Choroid plexus epithelial cell (primary cell): ENCODE results near the gene HTT.

Experiments
- DNase-seq: peaks from one replicate; pipeline ENCODE4 v3.0.0-alpha.2; 2010; ENCODE audit warnings: low read depth
- H3K4me3 ChIP-seq: 2 replicates; pipeline ENCODE4 v1.5.1; 2011; ENCODE audit warnings: low read depth, mild to moderate bottlenecking, control low read depth, low read length, moderate library complexity
- TF ChIP-seq, protein P1 (sequence below): conservative IDR thresholded peaks from 2 replicates; pipeline ENCODE4 v1.5.1; 2011; ENCODE audit warnings: low read depth, mild to moderate bottlenecking, control low read depth, inconsistent platforms, low read length, moderate library complexity

HTT gene

DNA sequence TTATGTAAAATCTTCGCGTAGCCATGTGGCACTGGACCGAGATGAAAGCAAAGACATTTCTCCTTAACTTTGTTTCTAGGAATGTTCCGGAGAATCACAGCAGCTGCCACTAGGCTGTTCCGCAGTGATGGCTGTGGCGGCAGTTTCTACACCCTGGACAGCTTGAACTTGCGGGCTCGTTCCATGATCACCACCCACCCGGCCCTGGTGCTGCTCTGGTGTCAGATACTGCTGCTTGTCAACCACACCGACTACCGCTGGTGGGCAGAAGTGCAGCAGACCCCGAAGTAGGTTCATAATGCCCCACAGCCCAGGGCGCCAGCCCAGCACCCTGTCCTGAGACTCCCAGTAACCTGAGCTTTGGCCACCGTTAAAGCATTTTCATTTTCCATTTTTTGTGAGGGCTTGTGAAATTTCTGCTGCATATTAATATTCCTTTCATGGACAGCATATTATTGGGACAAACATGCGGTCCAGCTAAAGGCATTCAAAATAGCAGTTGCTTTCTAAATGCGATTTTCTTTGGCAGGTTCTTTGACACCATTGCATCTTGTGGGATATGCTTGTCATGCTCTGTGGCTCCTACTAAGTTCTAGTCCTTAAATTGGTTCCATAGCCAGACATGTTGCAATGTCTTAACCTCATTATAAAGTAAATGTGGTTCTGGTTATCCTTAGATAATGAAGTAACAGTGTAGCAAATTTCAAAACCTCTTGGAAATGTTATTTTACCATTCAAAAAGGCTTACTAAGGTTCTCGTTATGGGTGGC, 125.4 kb downstream of the HTT start:
- TF ChIP-seq, protein P1, sequence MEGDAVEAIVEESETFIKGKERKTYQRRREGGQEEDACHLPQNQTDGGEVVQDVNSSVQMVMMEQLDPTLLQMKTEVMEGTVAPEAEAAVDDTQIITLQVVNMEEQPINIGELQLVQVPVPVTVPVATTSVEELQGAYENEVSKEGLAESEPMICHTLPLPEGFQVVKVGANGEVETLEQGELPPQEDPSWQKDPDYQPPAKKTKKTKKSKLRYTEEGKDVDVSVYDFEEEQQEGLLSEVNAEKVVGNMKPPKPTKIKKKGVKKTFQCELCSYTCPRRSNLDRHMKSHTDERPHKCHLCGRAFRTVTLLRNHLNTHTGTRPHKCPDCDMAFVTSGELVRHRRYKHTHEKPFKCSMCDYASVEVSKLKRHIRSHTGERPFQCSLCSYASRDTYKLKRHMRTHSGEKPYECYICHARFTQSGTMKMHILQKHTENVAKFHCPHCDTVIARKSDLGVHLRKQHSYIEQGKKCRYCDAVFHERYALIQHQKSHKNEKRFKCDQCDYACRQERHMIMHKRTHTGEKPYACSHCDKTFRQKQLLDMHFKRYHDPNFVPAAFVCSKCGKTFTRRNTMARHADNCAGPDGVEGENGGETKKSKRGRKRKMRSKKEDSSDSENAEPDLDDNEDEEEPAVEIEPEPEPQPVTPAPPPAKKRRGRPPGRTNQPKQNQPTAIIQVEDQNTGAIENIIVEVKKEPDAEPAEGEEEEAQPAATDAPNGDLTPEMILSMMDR = no peak
- no peak overlapping the region for H3K4me3 ChIP-seq
- DNase-seq = no peak

DNA sequence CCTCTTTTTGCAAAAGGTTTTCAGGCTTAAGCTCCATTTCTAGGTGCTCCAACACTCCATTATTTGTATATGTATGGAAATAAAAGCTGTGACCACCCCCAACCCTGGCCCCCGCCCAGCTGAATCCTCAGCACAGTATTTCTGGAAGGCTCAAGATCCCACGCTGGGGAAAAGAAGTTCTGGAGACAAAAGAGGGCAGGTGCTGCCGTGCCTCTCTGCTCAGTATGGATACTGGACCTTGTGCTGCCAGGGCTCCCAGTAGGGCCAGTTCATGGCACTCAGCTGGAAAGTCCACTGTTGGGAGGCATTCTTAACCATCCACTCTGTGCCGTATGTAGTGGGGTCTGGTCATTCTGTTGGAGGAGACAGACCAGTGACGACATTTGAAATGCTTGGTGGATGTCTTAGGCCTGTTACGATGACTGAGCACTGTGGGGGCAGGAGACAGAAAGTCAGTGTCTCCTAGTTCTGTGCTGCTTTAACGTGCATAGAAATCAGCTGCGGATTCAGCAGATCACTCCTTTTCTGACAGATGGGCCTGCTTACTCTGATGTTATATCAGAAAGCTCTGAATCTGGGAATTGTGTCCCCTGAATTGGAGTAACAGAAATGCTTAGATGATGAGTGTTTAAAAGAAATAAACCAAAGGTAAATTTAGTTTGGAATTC, 126.1 kb downstream of the HTT start:
- no peak overlapping the region for H3K4me3 ChIP-seq
- DNase-seq = no peak
- TF ChIP-seq, protein P1 = no peak

DNA sequence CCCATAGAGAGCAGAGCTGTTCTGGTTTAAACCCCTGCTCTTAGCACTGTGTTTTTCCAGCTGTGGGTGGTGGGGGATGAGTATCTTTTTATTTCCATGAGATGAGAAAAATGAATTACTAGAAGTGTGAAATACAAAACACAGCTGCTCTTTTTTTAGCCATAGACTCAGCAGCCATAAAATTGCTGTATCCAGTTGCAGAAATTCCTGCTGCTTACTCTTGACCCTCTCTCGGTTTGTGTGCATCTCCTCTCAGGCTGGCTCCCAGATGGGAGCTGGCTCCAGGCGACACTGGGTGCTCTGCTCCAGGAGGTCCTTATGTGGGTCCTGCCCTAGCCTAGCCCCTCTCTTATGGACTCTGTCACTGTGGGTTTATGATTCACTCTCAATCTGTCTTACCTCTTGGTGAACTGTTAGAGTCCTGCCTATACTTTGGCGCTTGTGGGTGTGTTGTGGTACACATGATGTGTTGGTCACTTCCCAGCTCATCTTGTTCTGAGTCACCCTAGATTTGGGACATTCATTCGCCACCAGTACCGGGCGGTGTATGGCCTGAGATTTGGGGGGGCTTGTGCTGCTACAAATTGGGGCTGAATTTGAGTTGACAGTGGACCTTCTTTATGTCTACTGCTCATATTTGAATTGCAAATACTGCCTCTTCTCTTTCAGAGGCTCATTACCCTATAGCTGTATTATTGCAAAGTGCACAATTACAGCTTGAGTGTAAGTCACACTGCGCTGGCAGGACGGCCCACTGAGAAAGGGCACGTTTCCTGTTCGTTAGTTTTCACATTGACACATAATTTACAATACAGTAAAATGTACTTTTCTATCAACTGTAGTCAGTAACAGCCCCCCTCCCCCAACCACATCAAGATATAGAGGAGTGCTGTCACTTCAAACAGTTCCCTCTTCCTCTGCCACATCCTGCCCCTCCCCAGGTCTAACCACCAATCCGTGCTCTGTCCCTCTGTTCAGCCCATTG, 127.5 kb downstream of the HTT start:
- no peak overlapping the region for H3K4me3 ChIP-seq
- TF ChIP-seq, protein P1 = no peak
- peak; percentile 56 for DNase-seq

DNA sequence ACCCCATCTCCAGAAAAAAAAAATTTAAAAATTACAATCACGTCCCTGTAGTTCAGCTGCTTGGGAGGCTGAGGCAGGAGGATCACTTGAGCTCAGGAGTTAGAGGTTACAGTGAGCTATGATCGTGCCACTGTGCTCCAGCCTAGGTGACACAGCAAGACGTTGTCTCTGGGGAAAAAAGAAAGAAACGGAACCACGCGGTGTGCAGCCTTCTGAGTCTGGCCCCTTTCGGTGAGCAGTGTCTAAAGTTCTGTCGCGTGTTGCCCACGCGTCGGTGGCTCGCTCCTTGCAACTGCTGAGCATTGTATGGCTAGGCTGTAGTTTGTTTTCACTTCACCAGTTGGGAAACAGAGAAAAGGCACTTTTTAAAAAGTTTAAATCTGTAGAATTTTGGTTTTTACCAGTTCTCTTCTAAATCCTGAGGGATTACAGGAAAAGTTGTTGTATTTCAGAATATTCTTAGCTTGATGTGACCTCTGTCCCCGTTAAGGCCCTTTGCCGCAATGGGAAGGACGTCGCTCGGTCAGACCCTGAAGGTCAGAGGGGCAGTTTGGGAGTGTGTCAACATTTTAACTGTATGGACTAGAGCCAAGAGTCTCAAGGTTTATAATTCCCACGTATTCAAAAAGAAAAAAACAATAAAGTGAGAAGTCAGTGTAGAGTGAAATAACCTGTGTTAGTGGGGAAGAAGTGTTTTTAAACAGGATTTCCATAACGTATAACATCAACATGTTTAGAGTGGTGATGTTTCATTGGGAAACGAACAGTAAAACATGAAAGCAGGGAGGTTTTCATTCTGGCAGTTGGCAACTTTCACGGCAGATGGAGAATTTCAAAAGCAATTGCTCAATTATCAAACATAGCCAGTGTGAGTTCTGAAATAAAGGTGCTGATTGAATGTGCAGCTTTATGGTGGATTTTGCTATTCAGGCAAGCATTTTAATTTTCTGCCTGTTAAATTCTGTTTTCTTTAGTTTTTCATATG, 128.6 kb downstream of the HTT start:
- no peak overlapping the region for H3K4me3 ChIP-seq
- TF ChIP-seq, protein P1 = no peak

DNA sequence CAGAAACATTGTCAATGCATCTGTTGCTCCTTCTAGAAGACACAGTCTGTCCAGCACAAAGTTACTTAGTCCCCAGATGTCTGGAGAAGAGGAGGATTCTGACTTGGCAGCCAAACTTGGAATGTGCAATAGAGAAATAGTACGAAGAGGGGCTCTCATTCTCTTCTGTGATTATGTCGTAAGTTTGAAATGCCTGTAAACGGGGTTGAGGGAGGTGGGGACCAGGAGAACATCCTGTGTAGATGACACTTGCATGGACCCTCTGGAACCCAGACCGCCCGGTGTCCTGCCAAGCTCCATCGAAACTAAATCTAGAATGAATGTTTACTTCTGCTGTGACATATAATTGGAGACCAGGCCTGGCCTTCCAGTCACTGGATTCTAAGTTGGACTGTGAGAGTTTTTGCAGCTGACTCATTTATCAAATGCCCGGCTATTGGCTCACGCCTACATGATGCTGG, 129.5 kb downstream of the HTT start:
- H3K4me3 ChIP-seq = no peak overlapping the region
- peak; percentile 63 for DNase-seq
- TF ChIP-seq, protein P1 = no peak

More for the DNA sequence above, 128.6 kb downstream of the HTT start:
- DNase-seq = peak; percentile 19

DNA sequence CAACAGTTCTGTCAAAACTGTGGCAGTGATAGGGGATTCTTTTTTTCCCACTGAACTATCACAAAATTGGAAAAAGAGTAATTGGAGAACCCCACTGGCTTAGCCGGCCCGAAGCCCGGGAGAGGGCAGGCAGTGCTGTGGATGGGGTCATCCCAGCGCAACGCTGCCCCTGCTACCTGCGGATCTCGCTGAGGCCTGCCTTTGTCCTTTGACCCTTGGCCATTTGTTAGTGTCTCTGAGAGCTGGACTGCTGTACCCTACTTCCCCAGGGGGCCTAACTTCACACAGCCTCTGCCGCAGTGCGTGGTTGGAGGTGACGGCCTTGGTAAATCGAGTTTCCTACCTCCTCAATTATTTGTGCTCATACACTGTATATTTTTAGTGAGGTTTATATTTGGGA, 131.5 kb downstream of the HTT start:
- TF ChIP-seq, protein P1 = no peak
- no peak for DNase-seq
- no peak overlapping the region for H3K4me3 ChIP-seq
